ENCODE data around the gene AHRR.
A peak's percentile ranks its signal among the peaks of the same experiment; 100 is the strongest.
"Not testable (repeated sequence)": the region's sequence is repeated elsewhere in the genome, so short reads cannot be mapped to it uniquely, and the experiment has no call there.

Gene AHRR

DNA sequence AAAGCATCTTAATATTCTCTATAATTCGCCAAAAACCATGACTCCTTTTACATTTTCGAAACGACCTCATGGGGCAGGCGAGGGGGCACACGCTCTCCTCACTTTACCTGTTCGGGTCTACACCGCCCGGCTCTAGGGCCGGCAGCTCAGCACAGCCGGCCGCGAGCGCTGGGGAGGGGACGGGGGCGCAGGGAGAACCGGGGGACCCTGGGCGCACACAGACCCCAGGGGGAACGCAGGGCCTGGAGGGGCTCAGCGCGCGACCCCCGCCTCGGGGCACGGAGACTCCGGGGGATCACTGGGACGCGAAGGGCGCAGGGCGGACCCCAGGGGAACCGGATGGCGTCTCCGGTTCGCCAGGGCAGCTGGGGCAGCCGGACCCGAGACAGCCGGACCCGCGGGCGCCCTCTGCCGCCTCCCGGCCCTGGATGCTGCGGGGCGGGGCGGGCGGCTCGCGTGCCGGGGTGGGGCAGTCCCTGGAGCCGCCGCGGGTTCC lies at the start of gene AHRR:
Gene AHRR, plus strand, starts transcription at position 485 of the 496 bp plus-strand sequence. CDS start 22,189 bp downstream, outside the sequence.
- peak in 1 of 3 donors; percentile 47 for DNase-seq (ENCODE audit: low read depth in 3 of 3, low spot score in 1 of 3)

DNA sequence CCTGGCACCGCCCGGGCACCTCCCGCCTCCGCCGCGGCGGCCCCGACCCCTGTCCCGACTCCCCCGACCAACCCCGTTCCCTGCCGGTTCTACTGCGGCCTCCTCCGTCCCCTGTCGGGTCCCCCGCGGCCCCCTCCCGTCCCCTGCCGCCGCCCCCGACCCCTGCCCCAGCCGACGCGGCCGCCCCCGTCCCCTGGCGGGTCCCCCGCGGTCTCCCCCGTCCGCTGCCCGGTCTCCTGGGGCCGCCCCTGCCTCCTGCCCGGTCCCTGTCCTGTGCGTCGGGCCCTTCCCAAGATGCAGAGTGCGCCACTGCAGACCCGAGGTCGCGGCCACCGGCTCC lies 49.7 kb upstream of the AHRR start:
- not testable (repeated sequence) for DNase-seq (ENCODE audit: low read depth in 3 of 3, low spot score in 1 of 3)

DNA sequence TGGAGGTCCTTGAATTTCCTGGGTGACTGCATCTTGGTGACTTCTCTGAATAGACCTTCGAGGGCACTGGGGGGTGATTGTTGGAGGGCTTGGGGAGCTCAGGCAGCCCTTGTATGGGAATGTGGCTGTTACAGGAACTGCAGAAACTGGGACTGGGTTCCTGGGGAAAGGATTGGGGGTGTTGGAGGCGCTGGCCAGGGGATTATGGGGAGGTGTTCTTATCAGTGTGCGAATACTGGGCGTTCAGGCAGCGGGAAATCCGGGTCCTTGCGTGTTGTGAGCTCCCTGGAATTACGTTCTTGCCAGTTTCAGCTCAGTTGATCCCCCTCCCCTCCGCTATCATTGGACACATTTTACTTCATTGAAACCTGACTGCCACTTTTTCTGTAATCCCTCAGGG lies 48.4 kb upstream of the AHRR start:
- not testable (repeated sequence) for DNase-seq (ENCODE audit: low read depth in 3 of 3, low spot score in 1 of 3)

DNA sequence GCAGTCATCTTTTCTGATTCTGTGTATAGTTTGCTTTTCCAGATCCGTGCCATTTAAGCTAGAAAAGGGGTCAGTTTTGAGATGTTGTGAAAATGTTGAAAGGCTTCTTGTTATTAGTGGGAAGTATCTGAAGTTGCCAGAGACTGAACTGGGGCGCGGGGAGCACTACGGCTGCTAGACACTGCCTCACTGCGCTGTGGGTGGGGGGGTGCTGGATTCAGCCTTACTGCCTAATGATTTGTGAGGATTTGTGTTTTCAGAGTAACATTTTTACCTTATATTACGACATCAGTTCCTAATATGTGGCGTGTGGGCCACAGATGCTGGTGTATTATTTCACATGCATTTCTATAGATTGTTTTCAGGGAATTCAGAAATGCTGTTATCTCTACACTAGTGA lies 48.0 kb upstream of the AHRR start:
- DNase-seq (ENCODE audit: low read depth in 3 of 3, low spot score in 1 of 3), result not testable (repeated sequence)

DNA sequence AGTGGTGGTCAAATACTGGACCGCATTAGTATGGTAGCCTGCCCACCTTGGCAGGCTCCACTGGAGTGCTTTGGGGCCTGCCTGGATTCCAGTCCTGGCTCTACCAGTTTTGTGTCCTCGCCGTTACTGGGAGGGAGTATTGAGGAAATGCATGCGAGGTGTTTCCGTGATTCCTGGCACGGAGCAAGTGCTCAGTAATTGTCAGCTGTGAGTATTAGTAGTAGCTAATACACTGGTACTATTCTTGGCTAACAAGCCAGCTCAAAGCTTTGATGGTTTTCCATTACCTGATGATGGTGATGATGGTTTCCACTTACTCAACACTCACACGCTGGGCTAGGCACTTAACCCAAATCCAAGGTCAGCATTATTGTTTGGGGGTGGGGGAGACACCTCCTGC lies 47.2 kb upstream of the AHRR start:
- not testable (repeated sequence) for DNase-seq (ENCODE audit: low read depth in 3 of 3, low spot score in 1 of 3)

DNA sequence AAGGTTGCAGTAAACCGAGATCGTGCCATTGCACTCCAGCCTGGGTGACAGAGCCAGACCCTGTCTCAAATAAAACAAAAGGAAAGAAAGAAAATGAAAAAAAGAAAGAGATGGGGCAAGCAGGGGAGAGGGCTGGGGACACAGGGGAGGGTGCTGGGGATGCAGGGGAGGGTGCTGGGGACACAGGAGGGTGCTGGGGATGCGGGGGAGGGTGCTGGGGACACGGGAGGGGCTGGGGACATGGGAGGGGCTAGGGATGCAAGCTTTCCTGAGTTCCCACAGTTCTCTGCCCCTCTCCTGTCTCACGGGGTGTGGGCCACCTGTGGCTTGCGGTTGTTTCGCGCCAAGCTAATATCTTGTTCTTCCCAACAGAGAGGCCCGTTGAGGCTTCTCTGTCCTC lies 42.9 kb upstream of the AHRR start:
- DNase-seq (ENCODE audit: low read depth in 3 of 3, low spot score in 1 of 3), result no peak

DNA sequence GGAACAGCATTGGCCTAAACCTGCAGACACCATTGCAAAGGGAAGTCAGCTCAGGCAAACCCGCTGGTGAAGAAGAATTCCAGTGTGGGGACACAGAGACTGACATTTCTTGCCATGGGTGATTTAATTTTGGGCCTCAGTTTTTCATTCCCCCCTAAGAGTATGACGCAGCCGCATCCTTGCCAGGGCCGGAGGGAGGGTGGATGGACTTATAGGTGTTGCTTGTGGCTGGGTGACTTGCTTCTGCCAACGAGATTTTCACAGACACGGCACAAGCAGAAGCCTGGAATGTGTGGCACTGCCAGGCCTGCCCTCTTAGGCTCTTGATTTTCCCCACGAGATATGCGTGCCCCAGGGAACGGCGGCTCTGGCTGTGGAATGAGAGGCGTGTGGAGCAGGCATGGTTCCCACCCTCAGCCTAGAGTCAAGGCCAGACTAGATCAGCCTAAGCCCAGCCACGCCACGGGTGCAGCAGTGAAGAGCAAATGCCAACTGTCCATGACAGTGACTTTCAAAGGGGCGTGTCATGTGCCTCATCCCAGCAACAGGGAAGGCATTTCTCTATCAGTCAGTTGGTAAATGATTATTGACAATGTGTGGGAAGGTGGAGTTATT lies 42.4 kb upstream of the AHRR start:
- DNase-seq (ENCODE audit: low read depth in 3 of 3, low spot score in 1 of 3), result not testable (repeated sequence)

DNA sequence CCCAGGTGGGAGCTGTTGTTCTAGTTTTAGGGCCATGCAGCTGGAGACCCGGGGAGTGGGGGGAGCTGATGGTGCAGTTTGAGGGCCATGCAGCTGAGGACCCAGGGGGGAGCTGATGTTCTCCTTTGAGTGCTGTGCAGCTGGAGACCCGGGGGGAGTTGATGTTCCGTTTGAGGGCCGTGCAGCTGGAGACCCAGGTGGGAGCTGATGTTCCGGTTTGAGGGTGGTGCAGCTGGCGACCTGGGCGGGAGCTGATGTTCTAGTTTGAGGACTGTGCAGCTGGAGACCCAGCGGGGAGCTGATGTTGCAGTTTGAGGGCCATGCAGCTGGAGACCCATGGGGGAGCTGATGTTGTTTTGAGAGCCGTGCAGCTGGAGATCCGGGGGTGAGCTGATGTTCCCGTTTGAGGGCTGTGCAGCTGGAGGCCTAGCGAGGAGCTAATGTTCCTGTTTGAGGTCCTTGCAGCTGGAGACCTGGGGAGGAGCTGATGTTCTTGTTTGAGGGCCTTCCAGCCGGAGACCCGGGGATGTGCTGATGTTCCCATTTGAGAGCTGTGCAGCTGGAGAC lies 35.4 kb upstream of the AHRR start:
- no peak for DNase-seq (ENCODE audit: low read depth in 3 of 3, low spot score in 1 of 3)

DNA sequence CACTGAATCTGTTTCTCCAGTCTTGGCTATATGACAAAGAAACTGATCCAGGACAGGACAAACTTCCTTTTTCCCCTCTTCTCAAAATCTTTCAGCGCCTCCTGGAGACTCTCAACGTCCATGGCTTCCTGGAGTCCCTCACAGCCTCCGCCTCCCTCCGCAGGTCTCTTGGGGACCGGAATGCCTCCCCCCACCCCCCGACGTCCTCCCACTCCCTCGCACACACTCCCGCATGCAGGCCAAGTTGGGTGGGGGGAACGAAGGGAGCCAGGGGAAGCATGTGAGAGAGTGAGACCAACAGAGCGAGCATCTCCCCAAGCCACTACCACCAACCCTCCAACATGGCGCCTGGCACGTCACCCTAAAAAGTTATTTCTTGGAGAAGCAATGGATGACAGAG lies 31.3 kb upstream of the AHRR start:
- DNase-seq (ENCODE audit: low read depth in 3 of 3, low spot score in 1 of 3), result not testable (repeated sequence)

DNA sequence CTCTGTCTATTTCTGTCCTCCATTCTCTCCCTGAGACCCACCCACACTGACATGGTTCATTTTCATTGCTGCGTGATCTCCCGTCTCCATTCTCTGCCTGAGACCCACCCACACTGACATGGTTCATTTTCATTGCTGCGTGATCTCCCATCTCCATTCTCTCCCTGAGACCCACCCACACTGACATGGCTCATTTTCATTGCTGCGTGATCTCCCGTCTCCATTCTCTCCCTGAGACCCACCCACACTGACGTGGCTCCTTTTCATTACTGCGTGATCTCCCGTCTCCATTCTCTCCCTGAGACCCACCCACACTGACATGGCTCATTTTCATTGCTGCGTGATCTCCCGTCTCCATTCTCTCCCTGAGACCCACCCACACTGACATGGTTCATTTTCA lies 30.2 kb upstream of the AHRR start:
- not testable (repeated sequence) for DNase-seq (ENCODE audit: low read depth in 3 of 3, low spot score in 1 of 3)

DNA sequence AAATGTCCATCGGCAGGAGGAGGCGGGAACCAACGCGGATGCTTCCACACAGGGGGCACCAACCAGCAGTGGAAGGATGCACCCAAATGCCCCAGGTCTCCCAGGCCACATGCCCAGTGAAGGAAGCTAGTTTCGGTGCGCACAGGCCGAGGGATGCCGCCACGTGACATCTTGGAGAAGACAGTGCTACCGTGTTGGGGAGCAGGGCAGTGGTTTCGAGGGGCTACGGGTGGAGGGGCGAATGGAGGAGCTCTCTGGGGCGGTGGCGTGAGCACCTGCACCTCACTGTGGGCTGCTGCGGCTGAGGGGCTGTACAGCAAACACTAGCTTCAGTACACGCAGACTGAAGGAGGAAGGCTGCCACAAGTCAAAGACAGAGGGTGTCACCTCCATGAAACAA lies 26.7 kb upstream of the AHRR start:
- DNase-seq (ENCODE audit: low read depth in 3 of 3, low spot score in 1 of 3), result not testable (repeated sequence)

DNA sequence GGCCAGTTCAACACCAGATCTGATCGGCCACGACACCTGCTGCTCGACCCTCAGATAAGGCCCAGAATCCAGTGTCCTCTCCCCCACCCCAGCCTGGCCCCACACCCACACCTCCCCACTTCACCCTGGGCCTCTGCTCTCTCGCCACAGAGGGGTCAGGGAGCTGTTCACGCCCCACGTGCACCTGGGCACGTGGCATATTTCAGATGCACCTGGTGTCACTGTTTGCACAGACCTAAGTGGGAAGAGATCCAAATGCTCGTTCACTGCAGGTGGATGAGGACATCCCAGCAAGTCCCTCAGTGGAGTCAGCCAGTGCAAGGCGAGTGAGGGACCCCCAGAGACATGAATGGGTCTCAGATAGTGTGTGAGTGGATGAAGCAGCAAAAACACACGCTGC lies 25.3 kb upstream of the AHRR start:
- DNase-seq (ENCODE audit: low read depth in 3 of 3, low spot score in 1 of 3), result not testable (repeated sequence)

DNA sequence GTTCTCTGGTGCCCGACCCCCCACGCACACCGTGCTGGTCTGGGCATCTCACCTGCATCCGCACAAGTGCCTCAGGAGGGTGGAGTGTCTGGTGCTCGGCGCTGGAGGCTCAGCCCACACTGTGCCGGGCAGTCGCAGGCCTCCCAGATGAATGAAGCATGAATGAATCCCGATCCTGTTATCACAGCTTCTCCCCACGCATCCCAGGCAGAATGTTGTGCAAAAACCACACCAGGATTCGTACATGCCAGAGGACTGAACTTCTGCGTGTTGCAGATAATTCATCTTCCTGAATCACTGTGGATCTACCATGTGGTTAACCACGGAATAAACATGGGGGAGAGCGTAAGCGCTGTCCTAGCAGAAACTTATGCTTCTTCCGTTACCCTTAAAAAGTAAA lies 24.6 kb upstream of the AHRR start:
- DNase-seq (ENCODE audit: low read depth in 3 of 3, low spot score in 1 of 3), result not testable (repeated sequence)

DNA sequence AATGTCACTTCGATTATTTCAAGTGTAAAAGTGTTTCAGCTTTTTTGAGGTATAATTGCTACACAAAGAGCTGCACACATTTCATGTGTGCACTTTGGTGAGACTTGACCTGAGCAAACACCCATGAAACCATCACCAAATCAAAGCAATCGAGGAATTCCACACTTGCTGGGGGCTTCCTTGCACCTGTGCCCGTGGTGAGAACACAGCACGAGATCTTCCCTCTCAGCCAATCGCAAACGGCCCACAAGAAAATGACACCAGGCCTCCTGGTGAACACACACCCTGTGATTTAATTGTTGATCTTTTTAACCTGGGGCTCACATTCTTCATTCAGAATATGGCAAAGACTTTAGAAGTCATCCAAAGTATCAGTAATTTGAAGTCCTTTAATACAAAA lies 24.1 kb upstream of the AHRR start:
- DNase-seq (ENCODE audit: low read depth in 3 of 3, low spot score in 1 of 3), result not testable (repeated sequence)

DNA sequence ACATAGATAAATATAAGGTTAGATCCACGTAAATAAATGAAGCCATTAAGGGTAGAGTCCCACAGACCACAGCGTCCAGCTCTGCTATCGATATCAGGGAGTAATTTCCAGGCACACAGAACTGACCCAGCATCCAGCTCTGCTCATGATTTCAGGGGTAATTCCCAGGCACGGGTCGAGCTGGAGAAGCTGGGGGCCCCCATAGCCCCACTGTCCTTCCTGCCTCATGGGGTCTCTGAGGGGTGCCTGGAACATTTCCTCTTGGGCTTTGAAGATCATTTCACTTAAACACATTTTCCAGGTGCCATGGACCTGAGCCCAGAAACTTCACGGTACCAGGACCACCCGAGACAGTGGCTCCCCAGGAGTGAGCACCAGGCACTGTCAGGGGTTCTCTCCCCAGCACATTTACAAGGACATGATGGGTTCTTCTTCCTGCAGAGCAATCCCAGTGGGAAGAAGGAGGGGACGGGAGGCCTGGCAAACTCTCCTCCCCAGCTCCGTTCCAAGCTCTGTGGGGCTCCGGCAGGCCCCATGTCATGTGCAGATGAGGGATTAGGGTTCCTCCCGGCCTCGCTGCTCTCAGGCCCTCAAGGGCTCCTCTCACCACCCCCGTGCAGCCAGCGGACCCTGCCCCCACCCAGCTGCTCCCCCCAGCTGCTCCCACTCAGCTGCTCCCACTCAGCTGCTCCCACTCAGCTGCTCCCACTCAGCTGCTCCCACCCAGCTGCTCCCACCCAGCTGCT lies 23.4 kb upstream of the AHRR start:
- DNase-seq (ENCODE audit: low read depth in 3 of 3, low spot score in 1 of 3), result not testable (repeated sequence)

DNA sequence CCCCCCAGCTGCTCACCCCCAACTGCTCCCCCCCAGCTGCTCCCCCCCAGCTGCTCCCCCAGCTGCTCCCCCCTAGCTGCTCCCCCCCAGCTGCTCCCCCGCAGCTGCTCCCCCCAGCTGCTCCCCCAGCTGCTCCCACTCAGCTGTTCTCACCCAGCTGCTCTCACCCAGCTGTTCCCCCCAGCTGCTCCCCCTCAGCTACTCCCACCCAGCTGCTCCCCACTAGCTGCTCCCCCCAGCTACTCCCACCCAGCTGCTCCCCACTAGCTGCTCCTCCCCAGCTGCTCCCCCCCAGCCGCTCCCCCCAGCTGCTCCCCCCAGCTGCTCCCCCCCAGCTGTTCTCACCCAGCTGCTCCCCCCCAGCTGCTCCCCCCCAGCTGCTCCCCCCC lies 22.8 kb upstream of the AHRR start:
- no peak for DNase-seq (ENCODE audit: low read depth in 3 of 3, low spot score in 1 of 3)

DNA sequence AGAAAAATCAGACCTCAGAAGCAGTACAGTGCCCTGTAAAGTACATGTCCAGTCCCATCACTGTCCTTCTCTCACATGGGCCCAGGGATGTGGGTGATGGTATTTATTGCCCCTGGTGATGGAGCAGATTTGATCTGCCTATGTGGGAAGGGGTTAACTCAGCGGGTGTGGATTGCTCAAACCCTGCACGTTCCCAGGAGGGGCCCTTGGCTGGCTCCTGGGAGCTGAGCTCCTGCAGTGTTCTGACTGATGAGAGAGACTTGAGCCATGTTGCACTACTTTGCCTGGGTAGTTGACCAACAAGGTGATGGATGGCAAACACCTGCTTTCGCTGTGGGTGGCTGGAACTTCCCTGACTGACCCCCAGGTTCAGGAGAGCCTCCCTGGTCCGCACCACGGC lies 21.6 kb upstream of the AHRR start:
- not testable (repeated sequence) for DNase-seq (ENCODE audit: low read depth in 3 of 3, low spot score in 1 of 3)

DNA sequence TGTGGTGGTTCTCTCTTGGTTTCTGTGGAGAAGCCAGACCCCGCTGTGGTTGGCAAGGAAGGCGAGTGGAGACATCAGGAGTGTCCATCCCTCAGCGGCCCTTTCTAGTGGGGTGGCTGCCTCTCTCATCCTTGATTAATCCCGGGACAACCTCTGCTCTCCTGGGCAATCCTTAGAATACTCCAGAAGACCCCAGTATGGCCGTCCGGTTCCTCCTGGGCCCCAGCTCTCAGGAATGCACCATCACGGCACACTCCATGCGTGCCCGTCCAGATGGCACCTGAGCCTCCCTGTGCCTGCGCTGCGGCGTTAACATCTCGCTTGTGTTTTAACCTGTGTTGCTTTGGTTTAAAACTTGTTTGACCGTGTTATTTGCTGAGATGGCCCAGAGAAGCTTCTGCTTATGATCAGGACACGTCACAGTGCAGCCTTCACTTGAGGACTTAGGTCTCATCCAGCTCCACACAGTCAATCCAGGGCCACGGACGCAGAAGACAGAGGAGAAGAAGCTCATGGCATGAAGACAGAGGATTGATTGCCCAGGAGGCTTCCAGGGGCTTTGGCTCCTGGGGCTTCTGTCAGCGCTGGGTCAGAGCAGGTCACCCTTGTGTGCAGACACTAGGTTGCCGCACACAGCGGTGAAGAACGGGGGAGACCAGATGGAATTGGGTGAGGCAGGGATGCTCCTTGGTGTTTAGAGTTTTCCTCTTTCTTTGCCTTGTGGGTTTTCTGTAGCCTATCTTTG lies 20.7 kb upstream of the AHRR start:
- DNase-seq (ENCODE audit: low read depth in 3 of 3, low spot score in 1 of 3), result not testable (repeated sequence)

DNA sequence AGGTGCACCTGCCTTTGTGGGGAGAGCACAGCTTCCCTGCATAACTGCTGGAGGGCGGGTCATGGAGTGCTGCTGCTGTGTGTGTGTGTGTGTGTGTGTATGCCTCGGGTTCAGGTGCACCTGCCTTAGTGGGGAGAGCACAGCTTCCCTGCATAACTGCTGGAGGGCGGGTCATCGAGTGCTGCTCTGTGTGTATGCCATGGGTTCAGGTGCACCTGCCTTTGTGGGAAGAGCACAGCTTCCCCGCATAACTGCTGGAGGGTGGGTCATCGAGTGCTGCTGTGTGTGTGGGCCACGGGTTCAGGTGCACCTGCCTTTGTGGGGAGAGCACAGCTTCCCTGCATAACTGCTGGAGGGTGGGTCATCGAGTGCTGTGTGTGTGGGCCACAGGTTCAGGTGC lies 19.1 kb upstream of the AHRR start:
- DNase-seq (ENCODE audit: low read depth in 3 of 3, low spot score in 1 of 3), result not testable (repeated sequence)

DNA sequence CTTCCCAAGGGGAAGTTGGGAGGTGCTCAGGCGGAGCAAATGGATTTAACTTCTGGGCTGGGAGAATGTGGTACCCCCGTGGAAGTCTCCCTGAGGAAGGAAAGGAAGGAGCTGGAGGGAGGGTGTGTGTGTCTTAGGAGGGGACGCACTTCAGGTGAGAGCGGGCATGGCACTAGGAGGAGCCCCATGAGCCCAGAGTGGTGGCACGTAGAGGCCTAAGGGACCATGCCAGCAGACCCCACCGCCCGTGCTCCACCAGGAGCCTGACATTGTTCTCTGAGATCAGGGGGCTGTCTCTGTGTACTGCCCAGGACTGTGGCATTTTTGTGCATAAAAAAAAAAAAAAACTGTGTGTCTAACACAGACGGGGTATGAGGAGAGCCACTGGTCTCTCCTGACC lies 18.5 kb upstream of the AHRR start:
- no peak for DNase-seq (ENCODE audit: low read depth in 3 of 3, low spot score in 1 of 3)

DNA sequence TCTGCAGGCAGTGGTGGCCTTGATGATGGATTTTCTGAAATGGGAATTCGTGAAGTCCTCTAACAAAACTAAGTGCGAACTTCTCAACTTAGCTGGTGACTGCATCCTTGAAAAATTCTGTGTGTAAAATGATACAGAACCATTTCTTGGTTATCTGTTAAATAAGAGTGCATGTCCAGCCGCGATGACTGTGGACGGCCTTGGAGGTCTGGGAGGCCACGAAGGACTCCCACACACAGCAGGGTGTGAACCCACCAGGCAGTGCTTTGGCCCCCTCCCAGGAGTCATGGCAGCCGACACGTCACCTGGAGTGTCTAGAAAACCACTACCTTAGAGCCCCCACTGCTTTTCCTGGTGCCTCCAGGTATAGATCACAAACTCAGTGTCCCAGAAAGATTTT lies 17.8 kb upstream of the AHRR start:
- not testable (repeated sequence) for DNase-seq (ENCODE audit: low read depth in 3 of 3, low spot score in 1 of 3)

DNA sequence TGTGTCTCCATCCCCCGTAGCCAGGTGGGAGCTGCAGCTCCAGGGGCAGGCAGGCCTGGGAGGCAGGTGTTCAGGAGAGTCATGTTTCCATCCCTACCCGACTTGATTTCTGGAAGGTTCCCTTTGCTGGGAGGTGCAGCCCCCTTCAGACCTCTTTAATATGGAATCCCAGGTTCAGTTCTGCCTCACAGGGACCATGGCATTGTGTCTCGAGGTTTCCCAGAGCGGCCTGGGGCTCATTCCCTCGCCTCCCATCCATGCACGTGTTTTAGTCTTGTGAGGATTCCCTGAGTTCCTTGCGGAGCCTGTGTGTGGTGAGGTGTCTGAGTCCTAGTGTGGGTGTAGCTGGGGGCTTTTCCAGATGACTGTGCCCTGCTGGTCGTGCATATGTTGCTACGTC lies 16.5 kb upstream of the AHRR start:
- DNase-seq (ENCODE audit: low read depth in 3 of 3, low spot score in 1 of 3), result no peak

Data from stimulated activated CD4-positive, alpha-beta T cell treated with anti-CD3 and anti-CD28 coated beads, TNF-alpha, amount 100 ng/mL, for 1 hour (primary cell).